Lung (tissue), 12 donors: ENCODE results near the gene SAG. TPM values are rescaled to one million over a fixed set of nuclear protein-coding genes. Genes with fewer than 3 reads are reported as not detected.

Source experiments
- ATAC-seq: fragments of 200-7000 bp; cut with Tn5 transposase; one replicate; pipeline ENCODE4 v1.9.1; 2020; ENCODE audit warnings: moderate number of reproducible peaks; ENCODE audit not compliant: insufficient read depth, low FRiP score
- DNase-seq, 3 donors: peaks; one replicate each; pipeline ENCODE4 v3.0.0-alpha.2; 2013 to 2017
- H3K27ac ChIP-seq, 2 donors: one replicate each; pipeline ENCODE4 v1.5.1; 2013; ENCODE audit warnings: mild to moderate bottlenecking in 2 of 2, moderate library complexity in 2 of 2, control low read depth in 1 of 2, inconsistent platforms in 1 of 2, low read depth in 1 of 2, low read length in 1 of 2
- H3K27me3 ChIP-seq, 3 donors: one replicate each; pipeline ENCODE4 v1.5.1; 2013; ENCODE audit warnings: low read length in 2 of 3; ENCODE audit not compliant: control insufficient read depth in 3 of 3, insufficient read depth in 3 of 3
- H3K36me3 ChIP-seq, 4 donors: one replicate each; pipeline ENCODE4 v1.5.1; 2013; ENCODE audit warnings: low read length in 4 of 4, mild to moderate bottlenecking in 1 of 4, moderate library complexity in 1 of 4; ENCODE audit not compliant: control insufficient read depth in 4 of 4, insufficient read depth in 4 of 4
- H3K4me1 ChIP-seq, 5 donors: one replicate each; pipeline ENCODE4 v1.5.1; 2013; ENCODE audit warnings: low read length in 5 of 5, mild to moderate bottlenecking in 2 of 5, moderate library complexity in 1 of 5; ENCODE audit not compliant: control insufficient read depth in 5 of 5, insufficient read depth in 5 of 5
- H3K4me3 ChIP-seq: one replicate; pipeline ENCODE4 v1.5.1; 2013; ENCODE audit warnings: mild to moderate bottlenecking, control low read depth, moderate library complexity
- H3K9ac ChIP-seq, 2 donors: one replicate each; pipeline ENCODE4 v1.5.1; 2013; ENCODE audit warnings: low read length in 2 of 2, control low read depth in 1 of 2; ENCODE audit not compliant: insufficient read depth in 1 of 2
- H3K9me3 ChIP-seq, 4 donors: one replicate each; pipeline ENCODE4 v1.5.1; 2013; ENCODE audit warnings: low read length in 3 of 4, mild to moderate bottlenecking in 1 of 4, moderate library complexity in 1 of 4; ENCODE audit not compliant: control insufficient read depth in 4 of 4, insufficient read depth in 3 of 4
- WGBS, 2 donors: extraction: QIAGEN DNeasy Blood & Tissue Kit; methylation state at CpG; one replicate each; pipeline ENCODE4 v1.1.7; 2013; 5-methylcytosine and 5-hydroxymethylcytosine counted together
- polyA plus RNA-seq, 2 donors: library from polyadenylated mRNA; stranded (reverse); fragments of 200-250 nt; gene quantifications; one replicate each; pipeline ENCODE4 v1.2.1, GENCODE V29; 2013
- total RNA-seq, 2 donors: library from RNA; depleted of rRNA in 1 of 2; stranded (reverse); fragments of >200 nt in 1 of 2; gene quantifications; one replicate each; pipeline ENCODE4 v1.2.1, GENCODE V29; 2014 to 2021
- TF ChIP-seq, protein P1 (sequence below): IDR thresholded peaks from 2 replicates; pipeline ENCODE4 v1.5.1; 2012; ENCODE audit warnings: mild to moderate bottlenecking; ENCODE audit errors: control extremely low read depth, extremely low read depth
- donor health status: control.
- donor health status: control.
- donor health status: Bipolar disorder and iron deficiency.
- donor health status: healthy.
- donor health status: DM: yes; HTN: yes; CAD: no.

The SAG gene
- total and polyA plus RNA-seq, 4 donors, result 0.03 to 0.46 (median 0.22) TPM; not detected in 1

DNA sequence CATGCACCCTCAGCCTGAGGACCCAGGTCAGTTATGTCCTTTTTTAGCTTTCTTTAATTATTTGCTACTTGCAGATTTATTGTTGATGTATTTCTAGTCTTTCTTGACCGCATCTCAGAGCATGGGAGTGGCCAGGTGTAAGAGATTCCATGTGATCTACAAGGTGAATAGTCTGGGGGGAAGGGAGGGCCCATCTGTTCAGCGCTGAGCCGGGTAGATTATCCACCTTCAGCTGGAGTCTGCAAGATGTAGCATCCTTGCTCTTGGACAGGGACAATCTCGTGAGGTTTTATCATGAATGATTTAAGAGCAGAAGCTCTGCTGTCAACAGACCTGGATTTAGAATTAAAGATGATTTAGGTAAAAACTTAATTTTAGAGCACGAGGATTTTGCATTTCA lies 34.7 kb downstream of the SAG start:
- ATAC-seq, result no peak
- Histone ChIP-seq H3K4me1 (no peaks in the 10 kb centered on the region), H3K27me3 (no peaks in the 10 kb centered on the region), H3K4me3 (no peak overlapping the region), H3K36me3 (no peaks in the 10 kb centered on the region), H3K27ac (no peak overlapping the region), H3K9ac (no peak overlapping the region), H3K9me3 (peaks cover 0 to 2% (median 0%) of the 10 kb centered on the region in 4 donors)
- TF ChIP-seq, protein P1, sequence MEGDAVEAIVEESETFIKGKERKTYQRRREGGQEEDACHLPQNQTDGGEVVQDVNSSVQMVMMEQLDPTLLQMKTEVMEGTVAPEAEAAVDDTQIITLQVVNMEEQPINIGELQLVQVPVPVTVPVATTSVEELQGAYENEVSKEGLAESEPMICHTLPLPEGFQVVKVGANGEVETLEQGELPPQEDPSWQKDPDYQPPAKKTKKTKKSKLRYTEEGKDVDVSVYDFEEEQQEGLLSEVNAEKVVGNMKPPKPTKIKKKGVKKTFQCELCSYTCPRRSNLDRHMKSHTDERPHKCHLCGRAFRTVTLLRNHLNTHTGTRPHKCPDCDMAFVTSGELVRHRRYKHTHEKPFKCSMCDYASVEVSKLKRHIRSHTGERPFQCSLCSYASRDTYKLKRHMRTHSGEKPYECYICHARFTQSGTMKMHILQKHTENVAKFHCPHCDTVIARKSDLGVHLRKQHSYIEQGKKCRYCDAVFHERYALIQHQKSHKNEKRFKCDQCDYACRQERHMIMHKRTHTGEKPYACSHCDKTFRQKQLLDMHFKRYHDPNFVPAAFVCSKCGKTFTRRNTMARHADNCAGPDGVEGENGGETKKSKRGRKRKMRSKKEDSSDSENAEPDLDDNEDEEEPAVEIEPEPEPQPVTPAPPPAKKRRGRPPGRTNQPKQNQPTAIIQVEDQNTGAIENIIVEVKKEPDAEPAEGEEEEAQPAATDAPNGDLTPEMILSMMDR, result no peak
- WGBS, 2 donors, result 85 to 92% methylated on average over 5 of the region's 5 CpGs
- DNase-seq, result no peak

GRCh38 chr2:233343171-233343705 lies 35.6 kb downstream of the SAG start:
- TF ChIP-seq, protein P1, result no peak
- no peak overlapping the region for H3K4me3 ChIP-seq
- 91 to 97% methylated on average over 15 of the region's 15 CpGs for WGBS, 2 donors
- ATAC-seq, result no peak
- no peak for DNase-seq
- no peak overlapping the region for H3K9ac ChIP-seq
- H3K9me3 ChIP-seq, result no peaks in the 10 kb centered on the region
- no peaks in the 10 kb centered on the region for H3K4me1 ChIP-seq
- H3K27ac ChIP-seq, result no peak overlapping the region
- H3K36me3 ChIP-seq, result no peaks in the 10 kb centered on the region
- H3K27me3 ChIP-seq, result no peaks in the 10 kb centered on the region

DNA sequence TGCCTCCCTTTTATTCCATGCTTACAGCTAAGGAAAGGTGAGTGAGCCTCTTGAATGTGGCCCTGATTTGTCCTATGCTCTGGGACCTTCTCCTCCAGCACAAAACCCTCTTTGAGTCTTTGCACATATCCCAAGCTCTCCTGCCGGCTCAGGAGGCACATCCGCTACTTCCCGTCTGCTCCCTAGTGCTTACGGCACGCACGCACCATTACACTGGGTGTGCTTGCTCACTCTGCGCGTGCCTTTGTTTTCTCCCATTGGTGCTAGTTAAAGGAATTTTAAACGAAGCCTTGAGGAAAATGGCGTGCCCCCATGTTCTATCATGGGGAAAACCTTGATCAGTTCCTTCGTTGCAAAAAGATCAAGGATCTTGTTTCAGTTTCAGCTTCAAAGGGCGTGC lies 38.8 kb downstream of the SAG start:
- DNase-seq, result no peak
- ATAC-seq, result no peak
- H3K9me3 ChIP-seq, result no peaks in the 10 kb centered on the region
- H3K4me1 ChIP-seq, result peaks cover 0 to 2% (median 0%) of the 10 kb centered on the region in 5 donors
- TF ChIP-seq, protein P1, result no peak
- 93 to 94% methylated on average over 12 of the region's 12 CpGs for WGBS, 2 donors
- no peak overlapping the region for H3K4me3 ChIP-seq
- H3K36me3 ChIP-seq, result no peaks in the 10 kb centered on the region
- H3K27ac ChIP-seq, result no peak overlapping the region
- H3K9ac ChIP-seq, result no peak overlapping the region
- no peaks in the 10 kb centered on the region for H3K27me3 ChIP-seq

- DNase-seq, result no peak
- 74 to 77% methylated on average over 9 of the region's 9 CpGs for WGBS, 2 donors
Measured at GRCh38 chr2:233346930-233347329, 39.3 kb downstream of the SAG start.

More at GRCh38 chr2:233346930-233347329, 39.3 kb downstream of the SAG start:
- Histone ChIP-seq H3K27ac (no peak overlapping the region), H3K9me3 (no peaks in the 10 kb centered on the region), H3K36me3 (no peaks in the 10 kb centered on the region), H3K4me1 (peaks cover 0 to 2% (median 0%) of the 10 kb centered on the region in 5 donors), H3K4me3 (no peak overlapping the region), H3K27me3 (no peaks in the 10 kb centered on the region), H3K9ac (no peak overlapping the region)
- ATAC-seq, result no peak
- TF ChIP-seq, protein P1, result no peak
